Astrocyte (in vitro differentiated cells and primary cell): ENCODE measurements around the gene EDN2. TPM values are rescaled to one million over a fixed set of nuclear protein-coding genes. Genes with fewer than 3 reads are reported as not detected.

Experiments used
- DNase-seq: peaks from one replicate; pipeline ENCODE4 v3.0.0-alpha.2; 2010; ENCODE audit warnings: low read depth
- FAIRE-seq: peaks from 2 replicates; lab custom pipeline; 2011; peaks lifted over from hg19 to GRCh38; lab: Jason Lieb, UNC
- H2AFZ ChIP-seq: 2 replicates; pipeline ENCODE4 v1.6.0; 2012; ENCODE audit warnings: low read depth, low read length, inconsistent platforms
- H3K27ac ChIP-seq: 2 replicates; pipeline ENCODE4 v1.5.1; 2011; ENCODE audit warnings: low read depth, low read length, inconsistent platforms
- H3K27me3 ChIP-seq: 2 replicates; pipeline ENCODE4 v1.6.0; 2011; ENCODE audit warnings: low read length, inconsistent platforms; ENCODE audit not compliant: insufficient read depth
- H3K36me3 ChIP-seq: 2 replicates; pipeline ENCODE4 v1.5.1; 2011; ENCODE audit warnings: low read length, inconsistent platforms; ENCODE audit not compliant: insufficient read depth
- H3K4me1 ChIP-seq: 2 replicates; pipeline ENCODE4 v1.5.1; 2011; ENCODE audit warnings: low read length, inconsistent platforms; ENCODE audit not compliant: insufficient read depth
- H3K4me2 ChIP-seq: 2 replicates; pipeline ENCODE4 v1.6.0; 2012; ENCODE audit warnings: low read length, inconsistent platforms
- H3K4me3 ChIP-seq: 2 replicates; pipeline ENCODE4 v1.5.1; 2011; ENCODE audit warnings: low read depth, mild to moderate bottlenecking, low read length, inconsistent platforms; ENCODE audit not compliant: insufficient read depth
- H3K79me2 ChIP-seq: 2 replicates; pipeline ENCODE4 v1.6.0; 2012; ENCODE audit warnings: mild to moderate bottlenecking, low read length, inconsistent platforms; ENCODE audit not compliant: insufficient read depth
- H3K9ac ChIP-seq: 2 replicates; pipeline ENCODE4 v1.6.0; 2012; ENCODE audit warnings: mild to moderate bottlenecking, low read length, inconsistent platforms
- H3K9me3 ChIP-seq: 2 replicates; pipeline ENCODE4 v1.5.1; 2012; ENCODE audit warnings: low read depth, mild to moderate bottlenecking, low read length, inconsistent platforms; ENCODE audit not compliant: insufficient read depth
- H4K20me1 ChIP-seq: 2 replicates; pipeline ENCODE4 v1.6.0; 2012; ENCODE audit warnings: low read length, inconsistent platforms; ENCODE audit not compliant: insufficient read depth
- H3K27ac Mint-ChIP-seq: one replicate; pipeline ENCODE4 v1.8.0; 2021; ENCODE audit warnings: mild to moderate bottlenecking, mixed read lengths; ENCODE audit not compliant: unreplicated experiment
- H3K27me3 Mint-ChIP-seq: one replicate; pipeline ENCODE4 v1.8.0; 2021; ENCODE audit warnings: low read depth, mixed read lengths; ENCODE audit not compliant: unreplicated experiment
- H3K36me3 Mint-ChIP-seq: one replicate; pipeline ENCODE4 v1.8.0; 2021; ENCODE audit warnings: low read depth, mixed read lengths; ENCODE audit not compliant: unreplicated experiment
- H3K4me1 Mint-ChIP-seq: one replicate; pipeline ENCODE4 v1.8.0; 2021; ENCODE audit warnings: low read depth, mixed read lengths; ENCODE audit not compliant: unreplicated experiment
- H3K4me3 Mint-ChIP-seq: one replicate; pipeline ENCODE4 v1.8.0; 2021; ENCODE audit warnings: mild to moderate bottlenecking, moderate library complexity, mixed read lengths; ENCODE audit not compliant: unreplicated experiment
- H3K9me3 Mint-ChIP-seq: one replicate; pipeline ENCODE4 v1.8.0; 2021; ENCODE audit warnings: mild to moderate bottlenecking, mixed read lengths; ENCODE audit not compliant: unreplicated experiment
- EZH2 ChIP-seq: IDR thresholded peaks from 2 replicates; pipeline ENCODE4 v1.6.1; 2012; ENCODE audit warnings: mild to moderate bottlenecking, low read length, inconsistent platforms; ENCODE audit not compliant: insufficient read depth
- total RNA-seq: library from RNA; stranded (reverse); gene quantifications from 2 replicates; pipeline ENCODE4 v1.2.1, GENCODE V29; 2021
- TF ChIP-seq, protein P1 (sequence below): IDR thresholded peaks from 2 replicates; pipeline ENCODE4 v1.5.1; 2011; ENCODE audit warnings: low read depth, mild to moderate bottlenecking, inconsistent platforms, low read length, moderate library complexity; ENCODE audit not compliant: insufficient read depth

Gene EDN2
- total RNA-seq, 1 donor from 2014 or later, result 0.45 TPM

DNA sequence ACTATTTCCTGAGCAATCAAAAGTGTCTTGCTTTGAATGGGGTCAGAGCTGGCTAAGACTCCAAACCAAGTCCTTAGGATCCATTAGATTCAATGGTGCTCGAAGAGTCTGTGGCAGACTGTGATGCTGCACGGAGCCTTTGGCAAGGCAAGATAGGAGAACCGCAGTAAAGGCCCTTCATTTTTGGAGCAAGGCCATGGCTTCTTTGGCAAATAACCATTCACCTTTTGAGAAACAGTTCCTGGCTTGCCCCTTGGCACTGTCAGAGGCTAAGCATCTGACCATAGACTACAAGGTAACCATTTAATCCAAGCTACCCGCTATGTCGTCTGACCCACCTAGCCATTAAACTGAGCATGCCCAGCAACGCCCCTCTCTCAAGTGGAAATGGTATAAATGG lies 45.2 kb downstream of the EDN2 start:
- peaks cover 7% of the 10 kb centered on the region for H3K9me3 ChIP-seq
- H3K4me1 Mint-ChIP-seq, result peaks cover 27% of the 10 kb centered on the region
- no peaks in the 10 kb centered on the region for H3K36me3 ChIP-seq
- peaks cover 9% of the 10 kb centered on the region for H3K27me3 Mint-ChIP-seq
- H3K27me3 ChIP-seq, result no peaks in the 10 kb centered on the region
- H3K27ac ChIP-seq, result no peak overlapping the region
- no peaks in the 10 kb centered on the region for H3K79me2 ChIP-seq
- H4K20me1 ChIP-seq, result no peaks in the 10 kb centered on the region
- H3K36me3 Mint-ChIP-seq, result no peaks in the 10 kb centered on the region
- DNase-seq, result no peak
- FAIRE-seq, result no peak
- H3K4me2 ChIP-seq, result no peak overlapping the region
- H3K4me1 ChIP-seq, result peaks cover 22% of the 10 kb centered on the region
- H3K4me3 Mint-ChIP-seq, result no peak overlapping the region
- no peak overlapping the region for H3K4me3 ChIP-seq
- peaks cover under 1% of the 10 kb centered on the region for H3K9me3 Mint-ChIP-seq
- TF ChIP-seq EZH2, result no peak
- TF ChIP-seq, protein P1, sequence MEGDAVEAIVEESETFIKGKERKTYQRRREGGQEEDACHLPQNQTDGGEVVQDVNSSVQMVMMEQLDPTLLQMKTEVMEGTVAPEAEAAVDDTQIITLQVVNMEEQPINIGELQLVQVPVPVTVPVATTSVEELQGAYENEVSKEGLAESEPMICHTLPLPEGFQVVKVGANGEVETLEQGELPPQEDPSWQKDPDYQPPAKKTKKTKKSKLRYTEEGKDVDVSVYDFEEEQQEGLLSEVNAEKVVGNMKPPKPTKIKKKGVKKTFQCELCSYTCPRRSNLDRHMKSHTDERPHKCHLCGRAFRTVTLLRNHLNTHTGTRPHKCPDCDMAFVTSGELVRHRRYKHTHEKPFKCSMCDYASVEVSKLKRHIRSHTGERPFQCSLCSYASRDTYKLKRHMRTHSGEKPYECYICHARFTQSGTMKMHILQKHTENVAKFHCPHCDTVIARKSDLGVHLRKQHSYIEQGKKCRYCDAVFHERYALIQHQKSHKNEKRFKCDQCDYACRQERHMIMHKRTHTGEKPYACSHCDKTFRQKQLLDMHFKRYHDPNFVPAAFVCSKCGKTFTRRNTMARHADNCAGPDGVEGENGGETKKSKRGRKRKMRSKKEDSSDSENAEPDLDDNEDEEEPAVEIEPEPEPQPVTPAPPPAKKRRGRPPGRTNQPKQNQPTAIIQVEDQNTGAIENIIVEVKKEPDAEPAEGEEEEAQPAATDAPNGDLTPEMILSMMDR, result no peak
- H3K27ac Mint-ChIP-seq, result no peak overlapping the region
- H2AFZ ChIP-seq, result no peak overlapping the region
- no peak overlapping the region for H3K9ac ChIP-seq

DNA sequence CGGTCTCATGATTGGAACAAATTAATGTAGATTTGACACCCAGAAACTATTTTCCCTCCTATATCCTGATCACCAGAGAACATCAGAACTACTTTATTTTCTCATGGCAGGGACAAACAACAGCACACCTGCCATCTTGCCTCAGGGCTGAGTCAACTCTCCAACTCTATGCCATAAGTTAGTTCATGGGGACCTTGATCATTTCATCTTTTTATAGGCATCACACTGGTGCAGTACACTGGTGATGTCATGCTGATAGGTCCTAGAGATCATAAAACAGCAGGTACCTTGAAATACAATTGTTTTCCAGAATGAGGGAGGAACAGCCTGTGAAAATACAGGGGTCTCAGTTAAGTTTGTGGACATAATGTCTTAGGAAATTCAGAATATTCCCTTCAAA lies 45.8 kb downstream of the EDN2 start:
- no peak overlapping the region for H3K27ac Mint-ChIP-seq
- no peak overlapping the region for H3K4me3 Mint-ChIP-seq
- Histone ChIP-seq H3K27ac (no peak overlapping the region), H3K9ac (no peak overlapping the region), H2AFZ (no peak overlapping the region), H4K20me1 (no peaks in the 10 kb centered on the region), H3K27me3 (no peaks in the 10 kb centered on the region), H3K4me1 (peaks cover 26% of the 10 kb centered on the region), H3K4me3 (no peak overlapping the region), H3K9me3 (peaks cover 2% of the 10 kb centered on the region), H3K4me2 (no peak overlapping the region), H3K36me3 (no peaks in the 10 kb centered on the region), H3K79me2 (no peaks in the 10 kb centered on the region)
- FAIRE-seq, result no peak
- H3K36me3 Mint-ChIP-seq, result no peaks in the 10 kb centered on the region
- H3K4me1 Mint-ChIP-seq, result peaks cover 32% of the 10 kb centered on the region
- no peaks in the 10 kb centered on the region for H3K9me3 Mint-ChIP-seq
- peaks cover 9% of the 10 kb centered on the region for H3K27me3 Mint-ChIP-seq
- no peak for DNase-seq
- TF ChIP-seq, protein P1, result no peak
- no peak for TF ChIP-seq EZH2

DNA sequence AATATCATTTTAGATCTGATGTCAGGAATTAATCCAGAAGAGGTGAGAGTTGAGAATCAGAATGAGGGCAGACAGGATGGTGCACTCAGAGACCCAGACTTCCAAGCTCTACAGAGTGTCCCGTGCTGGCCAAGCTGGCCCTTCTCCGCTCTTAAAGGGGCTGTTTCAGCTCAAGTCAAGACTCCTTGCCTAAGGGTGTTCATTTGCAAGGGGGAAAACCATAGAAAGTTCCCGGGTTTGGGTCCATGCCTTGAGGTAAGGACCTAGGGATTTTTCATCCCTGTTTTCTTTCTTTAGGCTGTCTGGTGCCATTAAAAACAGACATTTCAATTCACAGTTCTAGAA lies 47.5 kb downstream of the EDN2 start:
- no peak for TF ChIP-seq EZH2
- TF ChIP-seq, protein P1, result no peak
- Histone ChIP-seq H3K27me3 (no peaks in the 10 kb centered on the region), H3K9me3 (no peaks in the 10 kb centered on the region), H3K9ac (no peak overlapping the region), H3K27ac (no peak overlapping the region), H2AFZ (no peak overlapping the region), H3K4me3 (no peak overlapping the region), H3K4me1 (peaks cover 43% of the 10 kb centered on the region), H3K79me2 (no peaks in the 10 kb centered on the region), H4K20me1 (no peaks in the 10 kb centered on the region), H3K4me2 (no peak overlapping the region), H3K36me3 (no peaks in the 10 kb centered on the region)
- no peak for FAIRE-seq
- Mint-ChIP-seq H3K4me3 (no peak overlapping the region), H3K27ac (no peak overlapping the region), H3K27me3 (peaks cover 9% of the 10 kb centered on the region), H3K4me1 (peaks cover 41% of the 10 kb centered on the region), H3K9me3 (no peaks in the 10 kb centered on the region), H3K36me3 (no peaks in the 10 kb centered on the region)
- no peak for DNase-seq
